K562 (cell line): ENCODE results near the gene HLCS. TPM values are rescaled to one million over a fixed set of nuclear protein-coding genes. Genes with fewer than 3 reads are reported as not detected.
A peak's percentile ranks its signal among the peaks of the same experiment; 100 is the strongest.

ENCODE experiments used
- ATAC-seq: fragments of 200-7000 bp; cut with Tn5 transposase; 3 replicates; pipeline ENCODE4 v1.9.1; 2020; ENCODE audit warnings: moderate library complexity
- BruUV-seq: library from RNA; stranded (reverse); fragments of 400-500 nt; replicated peaks from 2 replicates; lab custom pipeline; 2021; lab: Mats Ljungman, UMichigan
- CTCF ChIA-PET: fragments of 300-600 bp; formaldehyde crosslinking; extraction: SDS; loops from one replicate; lab custom pipeline; 2021; ENCODE audit warnings: low intra/inter-chr PET ratio; lab: Yijun Ruan, JAX
- POLR2A ChIA-PET: fragments of 300-600, 350-650 bp; sonication (Branson Sonifier 250); formaldehyde crosslinking; extraction: SDS; loops from one replicate; lab custom pipeline; 2021; ENCODE audit warnings: antibody characterized with exemption, inconsistent platforms; lab: Yijun Ruan, JAX
- DNase-seq, 4 experiments: peaks; one replicate each; pipeline versions ENCODE4 v3.0.0 to v3.0.0-alpha.2; 2011 to 2018; ENCODE audit warnings: low spot score in 3 of 4, mixed read lengths in 3 of 4; ENCODE audit errors: extremely low read depth in 1 of 4
- FAIRE-seq: peaks from 2 replicates; lab custom pipeline; 2011; peaks lifted over from hg19 to GRCh38; lab: Jason Lieb, UNC
- H2AFZ ChIP-seq: 2 replicates; pipeline ENCODE4 v1.6.0; 2011; ENCODE audit warnings: low read depth, low read length, control low read depth, inconsistent platforms
- H3K27ac ChIP-seq: fragments of 200-600 bp; 3 replicates; pipeline ENCODE4 v1.8.0; 2011; ENCODE audit warnings: low read depth, mild to moderate bottlenecking, control low read depth, inconsistent platforms, low read length, moderate library complexity, mixed read lengths; ENCODE audit errors: extremely low read depth
- H3K27me3 ChIP-seq, 2 experiments: fragments of 300-600 bp in 1 of 2; 2 replicates in 1 of 2; 3 replicates in 1 of 2; pipeline versions ENCODE4 v1.6.0 to v1.8.0; 2011; ENCODE audit warnings: inconsistent platforms in 2 of 2, low read length in 2 of 2, mild to moderate bottlenecking in 1 of 2, mixed read lengths in 1 of 2, moderate library complexity in 1 of 2; ENCODE audit not compliant: control insufficient read depth in 2 of 2, insufficient read depth in 2 of 2
- H3K36me3 ChIP-seq: fragments of 300-600 bp; 3 replicates; pipeline ENCODE4 v1.8.0; 2011; ENCODE audit warnings: mild to moderate bottlenecking, low read length, inconsistent platforms; ENCODE audit not compliant: control insufficient read depth, insufficient read depth
- H3K4me1 ChIP-seq, 2 experiments: fragments of 200-600 bp in 1 of 2; replicated peaks in 1 of 2; 2 replicates in 1 of 2; 3 replicates in 1 of 2; pipeline versions ENCODE4 v1.5.1 to v1.8.0; 2011; ENCODE audit warnings: inconsistent platforms in 2 of 2, low read length in 2 of 2, mild to moderate bottlenecking in 1 of 2, mixed read lengths in 1 of 2, moderate library complexity in 1 of 2; ENCODE audit not compliant: control insufficient read depth in 2 of 2, insufficient read depth in 2 of 2
- H3K4me2 ChIP-seq: 2 replicates; pipeline ENCODE4 v1.6.1; 2011; ENCODE audit warnings: low read length, control low read depth, inconsistent platforms, mixed read lengths; ENCODE audit not compliant: insufficient read depth
- H3K4me3 ChIP-seq: fragments of 200-600 bp; sonication (generic), shearing (Covaris generic); 2 replicates; pipeline ENCODE4 v1.5.1; 2016; ENCODE audit warnings: control low read depth, inconsistent platforms
- H3K79me2 ChIP-seq: fragments of 200-600 bp; 3 replicates; pipeline ENCODE4 v1.8.0; 2011; ENCODE audit warnings: low read length, inconsistent platforms; ENCODE audit not compliant: control insufficient read depth, insufficient read depth
- H3K9ac ChIP-seq, 2 experiments: 2 replicates each; pipeline versions ENCODE4 v1.6.0 to v1.6.1; 2011; ENCODE audit warnings: low read depth in 2 of 2, low read length in 2 of 2, control low read depth in 1 of 2, inconsistent platforms in 1 of 2, mild to moderate bottlenecking in 1 of 2, mixed read lengths in 1 of 2; ENCODE audit not compliant: insufficient read depth in 1 of 2
- H3K9me1 ChIP-seq: one replicate; pipeline ENCODE4 v1.6.0; 2011; ENCODE audit warnings: inconsistent platforms, mild to moderate bottlenecking, low read length, moderate library complexity; ENCODE audit not compliant: control insufficient read depth, insufficient read depth
- H3K9me3 ChIP-seq: replicated peaks from 2 replicates; pipeline ENCODE4 v1.5.1; 2011; ENCODE audit warnings: low read depth, low read length, inconsistent platforms; ENCODE audit not compliant: control insufficient read depth, insufficient read depth
- H4K20me1 ChIP-seq: replicated peaks from 2 replicates; pipeline ENCODE4 v1.6.1; 2011; ENCODE audit warnings: low read length, inconsistent platforms, mixed read lengths; ENCODE audit not compliant: control insufficient read depth, insufficient read depth
- ARID4B ChIP-seq: sonication (generic); formaldehyde crosslinking; IDR thresholded peaks from 2 replicates; pipeline ENCODE4 v1.8.0; 2022; ENCODE audit warnings: mild to moderate bottlenecking, missing genetic modification reagents
- ATF4 ChIP-seq: fragments of 450-650 bp; formaldehyde crosslinking; IDR thresholded peaks from 2 replicates; pipeline ENCODE4 v1.4.0; 2022; ENCODE audit warnings: mild to moderate bottlenecking, moderate library complexity
- CGGBP1 ChIP-seq: fragments of 250-450 bp; sonication (Bioruptor Pico); IDR thresholded peaks from 2 replicates; pipeline ENCODE4 v1.9.0; 2021; ENCODE audit warnings: mild to moderate bottlenecking
- CHAMP1 ChIP-seq: fragments of 450-650 bp; IDR thresholded peaks from 2 replicates; pipeline ENCODE4 v1.6.1; 2016; ENCODE audit warnings: mild to moderate bottlenecking
- CTBP1 ChIP-seq: fragments of 450-650 bp; IDR thresholded peaks from 2 replicates; pipeline ENCODE4 v1.6.1; 2016; ENCODE audit warnings: borderline replicate concordance
- MLX ChIP-seq, 2 experiments: fragments of 450-650 bp in 1 of 2; sonication (generic) in 1 of 2; formaldehyde crosslinking; conservative IDR thresholded peaks; 2 replicates each; pipeline versions ENCODE4 v1.4.0 to v1.8.1; 2020 to 2022; ENCODE audit warnings: mild to moderate bottlenecking in 1 of 2, missing genetic modification reagents in 1 of 2
- SNIP1 ChIP-seq: fragments of 450-650 bp; IDR thresholded peaks from 2 replicates; pipeline ENCODE4 v1.7.1; 2017; ENCODE audit warnings: low read depth, mild to moderate bottlenecking
- ZBTB17 ChIP-seq: fragments of 450-650 bp; formaldehyde crosslinking; IDR thresholded peaks from 2 replicates; pipeline ENCODE4 v1.4.0; 2020; ENCODE audit warnings: mild to moderate bottlenecking
- ZBTB9 ChIP-seq: fragments of 450-650 bp; formaldehyde crosslinking; IDR thresholded peaks from 2 replicates; pipeline ENCODE4 v1.4.0; 2020; ENCODE audit warnings: mild to moderate bottlenecking, moderate library complexity
- WGBS: fragments of 100-300 bp; shearing (Covaris generic); methylation state at CpG from one replicate; pipeline ENCODE4 v1.1.6; 2016; ENCODE audit warnings: low coverage, mixed read lengths; ENCODE audit not compliant: insufficient coverage; ENCODE audit errors: missing lambda C conversion rate; 5-methylcytosine and 5-hydroxymethylcytosine counted together
- in situ Hi-C: fragments of 300-500 bp; cut with MboI; formaldehyde crosslinking; loops from 4 replicates; pipeline ENCODE4 v1.15.0; 2018; ENCODE audit warnings: inconsistent platforms, mixed read lengths
- intact Hi-C: fragments of 100-400 bp; cut with micrococcal nuclease; formaldehyde crosslinking; loops from 2 replicates; pipeline ENCODE4 v1.14.2; 2022
- polyA plus RNA-seq, 8 experiments: library from polyadenylated mRNA; depleted of rRNA in 4 of 8; stranded (reverse) in 5 of 8; unstranded in 3 of 8; fragments of >200 nt; fragmentation: Nextera tagmentation in 2 of 8; fragmentation: Illumina TruSeq in 1 of 8; extraction: Ambion mirVana in 2 of 8; extraction: Trizol in 1 of 8; gene quantifications; 2 replicates each; pipeline versions ENCODE4 v1.2.1 to v1.2.3, GENCODE V29; 2011 to 2014; ENCODE audit warnings: inconsistent platforms in 1 of 8, missing spikeins in 1 of 8
- total RNA-seq, 7 experiments: library from RNA; depleted of rRNA in 6 of 7; stranded (reverse); fragments of >200 nt in 6 of 7; fragmentation: Illumina TruSeq in 2 of 7; extraction: Trizol in 2 of 7; gene quantifications; 2 replicates each; pipeline versions ENCODE4 v1.2.1 to v1.2.3, GENCODE V29; 2011 to 2021; ENCODE audit warnings: low replicate concordance in 1 of 7

HLCS gene
- total and polyA plus RNA-seq, 9 of the 15 experiments (the other 6 are each of a cell fraction or from before 2014, with no cell fraction given) = 3.0 to 21.5 (median 17.1) TPM

- no peak for FAIRE-seq
- in situ Hi-C loops = no loop called here
- Histone ChIP-seq H3K9me3 (no peaks in the 10 kb centered on the region), H3K27me3 (no peaks in the 10 kb centered on the region), H3K4me1 (peaks cover 22 to 27% of the 10 kb centered on the region in 2 experiments), H3K4me3 (no peak overlapping the region), H2AFZ (no peak overlapping the region), H3K36me3 (peaks cover 17% of the 10 kb centered on the region), H3K9me1 (no peaks in the 10 kb centered on the region), H3K27ac (no peak overlapping the region), H3K4me2 (no peak overlapping the region), H3K9ac (no peak overlapping the region), H4K20me1 (no peaks in the 10 kb centered on the region), H3K79me2 (peaks cover 19% of the 10 kb centered on the region)
- WGBS = 90% methylated on average over 8 of the region's 8 CpGs
- no peak for DNase-seq
- ATAC-seq = no peak
- intact Hi-C loops = loop anchor here (5.0 kb wide), 1 partner anchor 307 kb away; the partner anchor contains the start of gene VPS26C
- CTCF ChIA-PET = interaction anchor here (0.6 to 0.9 kb wide), 2 partner anchors 16 to 48 kb away, joined by 3 read pairs; no protein-coding TSS in a partner anchor
- no TSS peak for BruUV-seq
- POLR2A ChIA-PET = interaction anchor here (0.6 to 1.4 kb wide), 3 partner anchors 9 to 18 kb away, joined by 3 read pairs; no protein-coding TSS in a partner anchor
- TF ChIP-seq MLX (CRISPR knock-in tag; conservative IDR thresholded peaks at IDR 0.05) = no peak
- no peak for TF ChIP-seq ZBTB17 (CRISPR knock-in tag)
- TF ChIP-seq CTBP1 = 0 out of 2 replicates have a peak, but pooled peaks have one; percentile 21
- TF ChIP-seq SNIP1 = no peak
- no peak for TF ChIP-seq ZBTB9
- TF ChIP-seq CHAMP1 = no peak
- TF ChIP-seq ARID4B (CRISPR knock-in tag) = no peak
- TF ChIP-seq ATF4 (CRISPR knock-in tag) = no peak
- no peak for TF ChIP-seq CGGBP1 (CRISPR knock-in tag)
Measured at GRCh38 chr21:36960676-36961284, 5.7 kb downstream of the HLCS start.
